ENCODE results near the gene LPIN1. TPM values are rescaled to one million over a fixed set of nuclear protein-coding genes. Genes with fewer than 3 reads are reported as not detected.

The LPIN1 gene
- total RNA-seq, 1 donor, result 62.2 TPM

DNA sequence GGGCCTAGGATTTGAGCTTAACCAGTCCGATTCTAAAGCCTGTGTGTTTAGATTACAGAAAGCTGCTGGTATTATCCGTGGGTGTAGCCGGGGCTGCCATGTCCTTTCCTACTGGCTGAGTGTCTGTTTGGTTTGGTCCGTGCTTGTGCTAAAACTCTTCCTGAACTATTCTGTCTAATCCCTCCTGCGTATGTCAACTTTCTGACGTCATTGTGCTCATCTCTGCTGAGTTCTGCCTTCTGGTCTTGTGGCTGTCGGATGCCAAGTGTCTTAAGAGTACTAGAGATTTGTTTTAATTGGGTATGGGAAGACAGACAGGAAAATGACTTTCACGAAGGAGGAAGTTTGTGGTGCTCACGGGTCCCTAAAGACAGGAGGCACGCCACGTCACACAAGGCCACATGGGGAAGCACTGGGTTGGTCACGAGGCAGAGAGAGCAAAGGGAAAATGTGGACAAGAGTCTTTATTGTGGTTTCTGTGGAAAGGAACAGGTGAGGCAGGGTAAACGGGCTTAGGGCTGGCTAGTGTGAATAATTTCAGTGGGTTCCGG lies 44.6 kb upstream of the LPIN1 start:
- TF ChIP-seq, protein P1, sequence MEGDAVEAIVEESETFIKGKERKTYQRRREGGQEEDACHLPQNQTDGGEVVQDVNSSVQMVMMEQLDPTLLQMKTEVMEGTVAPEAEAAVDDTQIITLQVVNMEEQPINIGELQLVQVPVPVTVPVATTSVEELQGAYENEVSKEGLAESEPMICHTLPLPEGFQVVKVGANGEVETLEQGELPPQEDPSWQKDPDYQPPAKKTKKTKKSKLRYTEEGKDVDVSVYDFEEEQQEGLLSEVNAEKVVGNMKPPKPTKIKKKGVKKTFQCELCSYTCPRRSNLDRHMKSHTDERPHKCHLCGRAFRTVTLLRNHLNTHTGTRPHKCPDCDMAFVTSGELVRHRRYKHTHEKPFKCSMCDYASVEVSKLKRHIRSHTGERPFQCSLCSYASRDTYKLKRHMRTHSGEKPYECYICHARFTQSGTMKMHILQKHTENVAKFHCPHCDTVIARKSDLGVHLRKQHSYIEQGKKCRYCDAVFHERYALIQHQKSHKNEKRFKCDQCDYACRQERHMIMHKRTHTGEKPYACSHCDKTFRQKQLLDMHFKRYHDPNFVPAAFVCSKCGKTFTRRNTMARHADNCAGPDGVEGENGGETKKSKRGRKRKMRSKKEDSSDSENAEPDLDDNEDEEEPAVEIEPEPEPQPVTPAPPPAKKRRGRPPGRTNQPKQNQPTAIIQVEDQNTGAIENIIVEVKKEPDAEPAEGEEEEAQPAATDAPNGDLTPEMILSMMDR (IDR thresholded peaks at IDR 0.05; ENCODE audit: insufficient read depth, low read depth, low read length), result no peak
- H3K4me3 ChIP-seq (ENCODE audit: low read depth, low read length), result no peak overlapping the region
- peak; percentile 98 for DNase-seq (ENCODE audit: low read depth)

DNA sequence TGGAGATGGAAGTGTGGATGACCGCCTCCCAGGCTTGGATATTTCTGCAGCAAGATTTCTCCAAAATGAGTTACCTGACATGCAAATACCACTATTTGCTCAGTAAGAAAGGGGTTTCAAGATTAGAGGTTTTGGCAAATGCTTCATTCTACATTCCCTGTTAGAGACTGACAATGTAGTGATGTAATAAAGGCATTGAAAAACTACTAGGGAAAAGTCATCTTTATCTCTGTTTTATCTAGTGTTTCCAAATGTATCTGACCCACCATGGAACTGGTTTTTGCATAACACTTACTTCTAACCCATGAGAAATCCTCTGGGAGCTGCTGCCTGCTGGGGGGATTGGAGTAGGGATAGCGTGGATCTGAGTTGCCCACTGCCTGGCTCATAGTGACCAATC lies 43.5 kb upstream of the LPIN1 start:
- TF ChIP-seq, protein P1 (IDR thresholded peaks at IDR 0.05; ENCODE audit: insufficient read depth, low read depth, low read length), result no peak
- DNase-seq (ENCODE audit: low read depth), result peak; percentile 29
- no peak overlapping the region for H3K4me3 ChIP-seq (ENCODE audit: low read depth, low read length)

DNA sequence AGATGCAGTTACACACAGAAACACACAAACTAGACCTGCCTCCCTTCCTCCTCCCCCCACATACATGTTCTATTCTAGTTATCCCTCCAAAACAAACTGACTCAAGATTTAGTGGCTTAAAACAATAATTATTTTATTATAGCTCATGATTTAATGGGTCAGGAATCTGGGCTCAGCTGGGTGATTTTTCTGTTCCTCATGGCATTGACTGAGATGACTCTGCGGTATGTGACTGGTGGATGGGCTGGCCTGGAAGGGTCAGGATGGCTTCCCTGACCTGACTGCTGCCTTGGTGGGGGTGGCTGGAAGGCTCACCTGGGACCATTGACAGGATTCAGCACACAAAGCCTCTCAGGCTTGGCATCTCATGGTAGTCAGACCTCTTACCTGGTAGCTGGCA lies 42.7 kb upstream of the LPIN1 start:
- TF ChIP-seq, protein P1 (IDR thresholded peaks at IDR 0.05; ENCODE audit: insufficient read depth, low read depth, low read length), result no peak
- DNase-seq (ENCODE audit: low read depth), result no peak
- H3K4me3 ChIP-seq (ENCODE audit: low read depth, low read length), result no peak overlapping the region

DNA sequence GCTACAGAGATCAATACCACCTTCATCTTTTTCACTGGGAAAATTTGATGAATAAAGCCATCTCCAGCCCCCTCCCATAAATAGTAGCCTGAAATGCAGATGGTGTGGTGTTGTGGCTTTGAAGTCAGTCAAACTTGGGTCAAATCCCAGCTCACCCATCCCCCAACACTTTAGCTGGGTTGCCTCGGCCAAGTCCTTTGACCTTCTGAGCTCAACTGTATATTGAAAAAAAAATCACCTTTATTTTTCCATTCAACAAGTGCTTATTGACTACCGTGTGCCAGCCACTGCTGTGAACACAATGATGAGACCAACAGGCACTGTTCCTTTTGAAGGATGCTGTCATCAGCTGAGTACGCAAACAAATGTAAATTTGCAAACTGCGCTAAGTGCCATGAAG lies 41.4 kb upstream of the LPIN1 start:
- no peak for DNase-seq (ENCODE audit: low read depth)
- TF ChIP-seq, protein P1 (IDR thresholded peaks at IDR 0.05; ENCODE audit: insufficient read depth, low read depth, low read length), result no peak
- H3K4me3 ChIP-seq (ENCODE audit: low read depth, low read length), result no peak overlapping the region

DNA sequence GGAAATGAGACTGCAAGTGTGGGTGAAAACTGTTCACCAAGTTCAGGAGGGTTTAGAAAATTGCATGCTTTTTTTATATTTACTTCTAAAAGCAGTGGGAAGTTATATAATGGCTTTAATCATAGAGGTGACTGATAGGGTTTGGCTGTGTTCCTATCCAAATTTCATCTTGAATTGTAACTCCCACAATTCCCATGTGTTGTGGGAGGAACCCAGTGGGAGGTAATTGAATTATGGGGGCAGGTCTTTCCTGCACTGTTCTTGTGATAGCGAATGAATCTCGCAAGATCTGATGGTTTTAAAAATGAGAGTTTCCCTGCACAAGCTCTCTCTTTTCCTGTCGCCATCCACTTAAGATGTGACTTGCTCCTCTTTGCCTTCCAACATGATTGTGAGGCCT lies 40.7 kb upstream of the LPIN1 start:
- H3K4me3 ChIP-seq (ENCODE audit: low read depth, low read length), result no peak overlapping the region
- TF ChIP-seq, protein P1 (IDR thresholded peaks at IDR 0.05; ENCODE audit: insufficient read depth, low read depth, low read length), result no peak
- DNase-seq (ENCODE audit: low read depth), result no peak

DNA sequence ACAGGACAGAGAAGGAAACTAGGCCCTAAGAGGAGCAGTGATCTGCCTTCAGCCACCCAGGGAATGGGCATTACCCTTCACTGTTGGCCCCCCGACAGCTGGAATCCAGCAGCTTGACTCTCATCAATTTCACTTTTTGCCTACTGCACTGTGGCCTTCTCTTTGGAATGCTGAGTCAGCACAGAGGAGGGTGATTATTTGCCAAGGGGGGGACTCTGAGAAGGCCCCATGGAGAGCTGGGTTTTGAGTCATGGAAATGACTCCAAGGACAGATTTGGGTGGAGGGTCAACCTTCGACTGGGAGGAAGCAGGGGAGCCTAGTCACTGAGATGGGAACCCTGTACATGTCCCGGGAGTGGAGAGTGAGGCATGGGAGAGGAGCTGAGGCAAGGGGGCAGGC lies 38.3 kb upstream of the LPIN1 start:
- DNase-seq (ENCODE audit: low read depth), result no peak
- TF ChIP-seq, protein P1 (IDR thresholded peaks at IDR 0.05; ENCODE audit: insufficient read depth, low read depth, low read length), result no peak
- H3K4me3 ChIP-seq (ENCODE audit: low read depth, low read length), result no peak overlapping the region

DNA sequence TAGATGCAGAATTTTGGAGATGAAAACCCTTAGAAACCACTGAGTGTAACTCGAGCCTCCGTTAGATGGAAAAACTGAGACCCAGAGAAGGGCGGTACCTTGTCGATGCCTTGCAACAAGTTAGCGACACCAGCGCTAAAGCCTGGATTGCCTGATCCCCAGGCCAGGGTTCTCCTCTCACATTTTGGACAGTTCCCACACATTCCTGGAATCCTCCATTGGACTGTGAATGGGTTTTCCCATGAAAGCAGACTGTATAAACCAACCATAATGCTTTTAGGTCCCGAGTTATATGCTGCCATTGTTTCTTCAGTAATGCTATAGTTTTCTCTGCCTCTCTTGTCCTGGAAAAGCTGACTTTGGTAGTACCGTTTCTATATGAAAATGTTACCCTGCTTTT lies 37.1 kb upstream of the LPIN1 start:
- TF ChIP-seq, protein P1 (IDR thresholded peaks at IDR 0.05; ENCODE audit: insufficient read depth, low read depth, low read length), result no peak
- DNase-seq (ENCODE audit: low read depth), result no peak
- no peak overlapping the region for H3K4me3 ChIP-seq (ENCODE audit: low read depth, low read length)

Data from fibroblast of villous mesenchyme (primary cell).